ENCODE results near the gene MLKL.
"Not testable (repeated sequence)": the region's sequence is repeated elsewhere in the genome, so short reads cannot be mapped to it uniquely, and the experiment has no call there.

MLKL gene

GRCh38 chr16:74680681-74681080, 20.0 kb downstream of the MLKL start:
- Histone ChIP-seq H3K79me2 (ENCODE audit: insufficient read depth, low read length) (no peaks in the 10 kb centered on the region), H2AFZ (ENCODE audit: low read depth, low read length) (no peak overlapping the region), H3K36me3 (ENCODE audit: insufficient read depth, low read length) (peaks cover 18% of the 10 kb centered on the region; the same call in 1 of the 2 replicates), H3K4me1 (ENCODE audit: insufficient read depth, low read length) (no peaks in the 10 kb centered on the region), H3K27ac (ENCODE audit: low read length) (no peak overlapping the region), H3K9me3 (ENCODE audit: insufficient read depth, low read length, severe bottlenecking) (no peaks in the 10 kb centered on the region), H3K27me3 (ENCODE audit: insufficient read depth, low read length, poor library complexity) (no peaks in the 10 kb centered on the region), H3K9ac (ENCODE audit: low read depth, low read length) (no peak overlapping the region), H3K4me3 (ENCODE audit: low read depth in 1 of 2, low read length in 2 of 2) (no peak overlapping the region), H4K20me1 (ENCODE audit: insufficient read depth, low read length) (no peaks in the 10 kb centered on the region), H3K4me2 (ENCODE audit: insufficient read depth, low read length) (no peak overlapping the region)
- DNase-seq, result no peak
- TF ChIP-seq EZH2 (IDR thresholded peaks at IDR 0.05; ENCODE audit: borderline replicate concordance, low read depth, low read length, severe bottlenecking), result no peak
- no peak for TF ChIP-seq CTCF (IDR thresholded peaks at IDR 0.05; ENCODE audit: borderline replicate concordance, extremely low read depth, low read length, poor library complexity, severe bottlenecking)
- ATAC-seq (ENCODE audit: insufficient read depth, low read depth), result no peak

DNA sequence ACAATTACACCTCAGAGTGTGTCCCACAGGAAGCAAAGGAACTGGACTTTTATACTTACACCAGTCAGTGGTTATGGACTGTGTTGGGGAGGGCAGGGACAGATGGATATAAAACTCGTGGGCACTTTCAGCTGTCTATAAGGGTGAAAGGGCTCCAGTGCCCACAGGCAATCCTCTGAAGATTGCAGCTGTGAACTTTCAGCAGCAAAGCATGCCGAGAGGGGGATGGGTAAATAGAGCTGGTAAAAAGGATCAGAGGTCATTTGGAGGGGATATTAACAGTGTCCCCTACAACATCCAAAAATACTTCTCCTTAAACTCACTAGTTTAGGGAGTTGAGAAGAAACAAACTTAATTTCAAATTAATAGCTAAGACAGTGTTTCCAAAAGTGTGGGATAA, 20.7 kb downstream of the MLKL start:
- no peaks in the 10 kb centered on the region for H3K79me2 ChIP-seq (ENCODE audit: insufficient read depth, low read length)
- no peak overlapping the region for H3K4me2 ChIP-seq (ENCODE audit: insufficient read depth, low read length)
- no peaks in the 10 kb centered on the region for H4K20me1 ChIP-seq (ENCODE audit: insufficient read depth, low read length)
- H3K4me3 ChIP-seq (ENCODE audit: low read depth in 1 of 2, low read length in 2 of 2), result no peak overlapping the region
- no peak overlapping the region for H3K9ac ChIP-seq (ENCODE audit: low read depth, low read length)
- TF ChIP-seq CTCF (IDR thresholded peaks at IDR 0.05; ENCODE audit: borderline replicate concordance, extremely low read depth, low read length, poor library complexity, severe bottlenecking) (no peak), EZH2 (IDR thresholded peaks at IDR 0.05; ENCODE audit: borderline replicate concordance, low read depth, low read length, severe bottlenecking) (no peak)
- no peaks in the 10 kb centered on the region for H3K9me3 ChIP-seq (ENCODE audit: insufficient read depth, low read length, severe bottlenecking)
- peaks cover 18% of the 10 kb centered on the region; the same call in 1 of the 2 replicates for H3K36me3 ChIP-seq (ENCODE audit: insufficient read depth, low read length)
- no peak for ATAC-seq (ENCODE audit: insufficient read depth, low read depth)
- no peaks in the 10 kb centered on the region for H3K4me1 ChIP-seq (ENCODE audit: insufficient read depth, low read length)
- H2AFZ ChIP-seq (ENCODE audit: low read depth, low read length), result no peak overlapping the region
- no peak overlapping the region for H3K27ac ChIP-seq (ENCODE audit: low read length)
- no peaks in the 10 kb centered on the region for H3K27me3 ChIP-seq (ENCODE audit: insufficient read depth, low read length, poor library complexity)
- no peak for DNase-seq

DNA sequence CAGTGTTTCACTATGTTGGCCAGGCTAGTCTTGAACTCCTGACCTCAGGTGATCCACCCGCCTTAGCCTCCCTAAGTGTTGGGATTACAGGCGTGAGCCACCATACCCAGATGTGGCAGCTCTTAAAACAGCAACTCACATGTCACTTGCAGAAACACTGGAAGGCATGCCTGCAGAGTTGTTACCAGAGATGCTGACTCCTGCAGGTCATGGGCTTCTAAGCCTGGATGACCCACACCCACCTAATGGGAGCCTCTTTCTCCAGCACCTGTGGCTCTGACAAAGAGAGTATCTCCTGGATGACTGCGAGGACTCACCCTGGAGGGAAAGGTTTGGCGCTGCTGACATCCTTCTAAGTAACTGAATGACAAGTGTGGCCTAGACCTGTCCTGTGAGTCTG, 22.8 kb downstream of the MLKL start:
- Histone ChIP-seq H3K79me2 (ENCODE audit: insufficient read depth, low read length) (no peaks in the 10 kb centered on the region), H4K20me1 (ENCODE audit: insufficient read depth, low read length) (no peaks in the 10 kb centered on the region), H3K4me3 (ENCODE audit: low read depth in 1 of 2, low read length in 2 of 2) (no peak overlapping the region), H3K36me3 (ENCODE audit: insufficient read depth, low read length) (peaks cover 18% of the 10 kb centered on the region; the same call in 1 of the 2 replicates), H2AFZ (ENCODE audit: low read depth, low read length) (no peak overlapping the region), H3K9ac (ENCODE audit: low read depth, low read length) (no peak overlapping the region), H3K27ac (ENCODE audit: low read length) (no peak overlapping the region), H3K27me3 (ENCODE audit: insufficient read depth, low read length, poor library complexity) (no peaks in the 10 kb centered on the region), H3K4me2 (ENCODE audit: insufficient read depth, low read length) (no peak overlapping the region), H3K4me1 (ENCODE audit: insufficient read depth, low read length) (no peaks in the 10 kb centered on the region), H3K9me3 (ENCODE audit: insufficient read depth, low read length, severe bottlenecking) (no peaks in the 10 kb centered on the region)
- DNase-seq, result no peak
- no peak for TF ChIP-seq CTCF (IDR thresholded peaks at IDR 0.05; ENCODE audit: borderline replicate concordance, extremely low read depth, low read length, poor library complexity, severe bottlenecking)
- TF ChIP-seq EZH2 (IDR thresholded peaks at IDR 0.05; ENCODE audit: borderline replicate concordance, low read depth, low read length, severe bottlenecking), result no peak
- no peak for ATAC-seq (ENCODE audit: insufficient read depth, low read depth)

GRCh38 chr16:74673876-74674275, 26.8 kb downstream of the MLKL start:
- H3K79me2 ChIP-seq (ENCODE audit: insufficient read depth, low read length), result no peaks in the 10 kb centered on the region
- TF ChIP-seq CTCF (IDR thresholded peaks at IDR 0.05; ENCODE audit: borderline replicate concordance, extremely low read depth, low read length, poor library complexity, severe bottlenecking), result no peak
- ATAC-seq (ENCODE audit: insufficient read depth, low read depth), result no peak

DNA sequence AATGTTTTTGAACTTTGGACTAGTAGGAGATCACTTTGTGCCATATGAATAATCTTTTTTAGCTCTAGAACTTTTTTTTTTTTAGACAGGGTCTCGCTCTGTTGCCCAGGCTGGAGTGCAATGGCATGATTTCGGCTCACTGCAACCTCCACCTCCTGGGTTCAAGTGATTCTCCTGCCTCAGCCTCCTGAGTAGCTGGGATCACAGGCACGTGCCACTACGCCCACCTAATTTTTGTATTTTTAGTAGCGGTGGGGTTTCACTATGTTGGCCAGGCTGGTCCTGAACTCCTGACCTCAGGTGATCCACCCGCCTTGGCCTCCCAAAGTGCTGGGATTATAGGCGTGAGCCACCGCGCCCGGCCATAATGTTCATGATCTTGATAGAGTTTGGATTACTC, 31.8 kb downstream of the MLKL start:
- not testable (repeated sequence) for H3K9ac ChIP-seq (ENCODE audit: low read depth, low read length)

More at GRCh38 chr16:74673876-74674275, 26.8 kb downstream of the MLKL start:
- H3K9ac ChIP-seq (ENCODE audit: low read depth, low read length), result no peak overlapping the region
- no peak for DNase-seq
- no peaks in the 10 kb centered on the region for H3K9me3 ChIP-seq (ENCODE audit: insufficient read depth, low read length, severe bottlenecking)
- no peak overlapping the region for H3K27ac ChIP-seq (ENCODE audit: low read length)
- H3K36me3 ChIP-seq (ENCODE audit: insufficient read depth, low read length), result peaks cover 13% of the 10 kb centered on the region; the same call in 1 of the 2 replicates
- no peak overlapping the region for H2AFZ ChIP-seq (ENCODE audit: low read depth, low read length)
- no peaks in the 10 kb centered on the region for H3K27me3 ChIP-seq (ENCODE audit: insufficient read depth, low read length, poor library complexity)
- H3K4me1 ChIP-seq (ENCODE audit: insufficient read depth, low read length), result no peaks in the 10 kb centered on the region
- no peaks in the 10 kb centered on the region for H4K20me1 ChIP-seq (ENCODE audit: insufficient read depth, low read length)
- H3K4me3 ChIP-seq (ENCODE audit: low read depth in 1 of 2, low read length in 2 of 2), result no peak overlapping the region
- H3K4me2 ChIP-seq (ENCODE audit: insufficient read depth, low read length), result no peak overlapping the region

More for the DNA sequence above, 31.8 kb downstream of the MLKL start:
- peaks cover 38% of the 10 kb centered on the region for H3K79me2 ChIP-seq (ENCODE audit: insufficient read depth, low read length)
- H3K9me3 ChIP-seq (ENCODE audit: insufficient read depth, low read length, severe bottlenecking); H3K4me3 ChIP-seq (ENCODE audit: low read depth in 1 of 2, low read length in 2 of 2); H2AFZ ChIP-seq (ENCODE audit: low read depth, low read length); DNase-seq; H3K27ac ChIP-seq (ENCODE audit: low read length); ATAC-seq (ENCODE audit: insufficient read depth, low read depth); H3K4me2 ChIP-seq (ENCODE audit: insufficient read depth, low read length); H3K27me3 ChIP-seq (ENCODE audit: insufficient read depth, low read length, poor library complexity): not testable (repeated sequence)
- peaks cover 33% of the 10 kb centered on the region for H3K36me3 ChIP-seq (ENCODE audit: insufficient read depth, low read length)
- H3K4me1 ChIP-seq (ENCODE audit: insufficient read depth, low read length), result peaks cover 35% of the 10 kb centered on the region
- H4K20me1 ChIP-seq (ENCODE audit: insufficient read depth, low read length), result peaks cover 15% of the 10 kb centered on the region
